ENCODE data around the gene MORN3. TPM values are rescaled to one million over a fixed set of nuclear protein-coding genes. Genes with fewer than 3 reads are reported as not detected.
"Not testable (repeated sequence)": the region's sequence is repeated elsewhere in the genome, so short reads cannot be mapped to it uniquely, and the experiment has no call there.

Gene MORN3
- total and polyA plus RNA-seq, 8 donors = under 0.01 to 0.87 (median 0.46) TPM; not detected in 3

GRCh38 chr12:121668750-121669520 lies 519 bp downstream of the MORN3 start:
- Histone ChIP-seq H3K27ac (no peak overlapping the region), H3K9me3 (no peaks in the 10 kb centered on the region), H3K4me3 (no peak overlapping the region), H3K27me3 (no peaks in the 10 kb centered on the region), H3K36me3 (no peaks in the 10 kb centered on the region), H3K4me1 (peaks cover 15 to 24% (median 18%) of the 10 kb centered on the region in 4 donors)
- intact Hi-C loops (cut with DNase I; ENCODE audit: low total_unique reads) = loop anchor here (10.0 kb wide), 1 partner anchor 174 kb away; no protein-coding TSS in a partner anchor
- DNase-seq = peak; percentile 39 to 83
- WGBS, 5 donors = 77 to 79% (median 79%) methylated on average over 17 to 18 of the region's 18 CpGs
- TF ChIP-seq CTCF (IDR thresholded peaks at IDR 0.05) (peak in 4 of 7 experiments; percentile 35 to 61 (median 46)), POLR2AphosphoS5 (IDR thresholded peaks at IDR 0.05) (no peak)

DNA sequence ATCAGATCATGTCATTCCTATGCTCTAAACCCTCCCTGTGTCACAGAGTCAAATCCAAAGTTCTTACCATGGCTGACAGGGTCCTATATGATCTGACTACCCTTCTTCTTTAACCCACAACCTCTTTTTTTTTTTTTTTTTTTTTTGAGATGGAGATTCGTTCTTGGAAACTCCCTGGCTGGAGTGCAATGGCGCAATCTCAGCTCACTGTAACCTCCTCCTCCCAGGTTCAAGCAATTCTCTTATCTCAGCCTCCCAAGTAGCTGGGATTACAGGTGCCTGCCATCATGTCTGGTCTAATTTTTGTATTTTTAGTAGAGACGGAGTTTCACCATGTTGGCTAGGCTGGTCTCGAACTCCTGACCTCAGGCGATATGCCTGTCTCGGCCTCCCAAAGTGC lies 2.6 kb downstream of the MORN3 start:
- not testable (repeated sequence) for H3K4me1 ChIP-seq, H3K27ac ChIP-seq, H3K4me3 ChIP-seq, H3K27me3 ChIP-seq, DNase-seq, H3K36me3 ChIP-seq, H3K9me3 ChIP-seq
- WGBS, 5 donors = 75 to 86% (median 81%) methylated on average over 6 of the region's 6 CpGs
- intact Hi-C loops (cut with DNase I; ENCODE audit: low total_unique reads) = loop anchor here (10.0 kb wide), 1 partner anchor 172 kb away; no protein-coding TSS in a partner anchor

DNA sequence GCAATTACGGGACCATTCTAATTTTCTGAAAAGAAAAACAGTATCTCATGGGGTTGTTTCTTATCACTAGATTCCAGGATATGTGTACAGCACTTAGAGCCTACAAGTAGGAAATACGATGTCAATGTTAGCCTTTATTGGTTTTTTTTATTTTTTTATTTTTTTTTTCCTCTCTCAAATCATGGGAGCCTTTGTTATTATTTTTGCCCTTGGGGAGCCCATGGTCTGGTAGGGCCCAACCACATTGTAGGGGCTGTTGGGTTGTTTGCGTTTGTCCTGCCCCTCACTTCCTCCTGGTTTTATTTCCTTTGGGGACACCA lies 5.9 kb downstream of the MORN3 start:
- TF ChIP-seq CTCF (IDR thresholded peaks at IDR 0.05) = no peak
- TF ChIP-seq POLR2A (IDR thresholded peaks at IDR 0.05) = no peak
- TF ChIP-seq POLR2AphosphoS5 (IDR thresholded peaks at IDR 0.05) = no peak
- TF ChIP-seq EP300 (IDR thresholded peaks at IDR 0.05) = no peak
- Histone ChIP-seq H3K36me3 (no peaks in the 10 kb centered on the region), H3K27ac (no peak overlapping the region), H3K9me3 (no peaks in the 10 kb centered on the region), H3K27me3 (no peaks in the 10 kb centered on the region), H3K4me3 (no peak overlapping the region), H3K4me1 (peaks cover 7 to 16% (median 9%) of the 10 kb centered on the region in 4 donors)
- 58 to 84% (median 62%) methylated on average over 3 of the region's 3 CpGs for WGBS, 5 donors
- intact Hi-C loops (cut with DNase I; ENCODE audit: low total_unique reads) = loop anchor here (10.0 kb wide), 1 partner anchor 169 kb away; no protein-coding TSS in a partner anchor
- no peak for DNase-seq

DNA sequence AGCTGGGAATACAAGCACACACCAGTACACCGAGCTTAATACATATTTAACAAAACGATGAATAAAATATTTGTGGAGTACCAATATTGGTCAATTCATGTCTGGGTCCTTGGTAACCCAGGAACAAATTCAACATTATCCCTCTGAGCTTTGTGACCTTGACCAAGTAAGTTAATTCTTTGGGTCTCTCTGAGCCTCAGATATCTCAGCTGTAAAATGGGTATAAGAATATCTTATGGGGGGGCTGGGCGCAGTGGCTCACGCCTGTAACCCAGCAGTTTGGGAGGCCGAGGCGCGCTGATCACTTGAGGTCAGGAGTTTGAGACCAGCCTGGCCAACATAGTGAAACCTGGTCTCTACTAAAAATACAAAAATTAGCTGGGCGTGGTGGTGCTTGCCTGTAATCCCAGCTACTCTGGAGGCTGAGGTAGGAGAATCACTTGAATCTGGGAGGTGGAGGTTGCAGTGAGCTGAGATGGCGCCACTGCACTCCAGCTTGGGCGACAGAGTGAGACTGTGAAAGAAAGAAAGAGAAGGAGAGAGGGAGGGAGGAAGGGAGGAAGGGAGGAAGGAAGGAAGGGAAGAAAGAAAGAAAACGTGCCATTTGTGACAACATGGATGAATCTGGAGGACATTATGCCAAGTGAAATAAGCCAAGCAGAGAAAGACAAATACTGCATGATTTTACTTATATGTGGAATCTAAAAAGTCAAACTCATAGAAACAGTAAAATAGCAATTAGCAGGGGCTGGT lies 7.9 kb downstream of the MORN3 start:
- H3K27me3 ChIP-seq, H3K27ac ChIP-seq, H3K36me3 ChIP-seq, H3K4me3 ChIP-seq, H3K9me3 ChIP-seq, DNase-seq: not testable (repeated sequence)
- peaks cover 7 to 20% (median 12%) of the 10 kb centered on the region in 4 donors for H3K4me1 ChIP-seq
- intact Hi-C loops (cut with DNase I; ENCODE audit: low total_unique reads) = loop anchor here (10.0 kb wide), 1 partner anchor 167 kb away; no protein-coding TSS in a partner anchor
- 87 to 91% (median 89%) methylated on average over 11 of the region's 11 CpGs for WGBS, 5 donors

- Histone ChIP-seq H3K36me3 (no peaks in the 10 kb centered on the region), H3K4me3 (no peak overlapping the region), H3K4me1 (peaks cover 7 to 20% (median 12%) of the 10 kb centered on the region in 4 donors), H3K27ac (no peak overlapping the region), H3K9me3 (no peaks in the 10 kb centered on the region), H3K27me3 (no peaks in the 10 kb centered on the region)
- WGBS, 5 donors = 86 to 94% (median 93%) methylated on average over 18 of the region's 18 CpGs
- DNase-seq = no peak
- TF ChIP-seq POLR2AphosphoS5 (IDR thresholded peaks at IDR 0.05) = no peak
- no peak for TF ChIP-seq POLR2A (IDR thresholded peaks at IDR 0.05)
- TF ChIP-seq CTCF (IDR thresholded peaks at IDR 0.05) = no peak
- no peak for TF ChIP-seq EP300 (IDR thresholded peaks at IDR 0.05)
- intact Hi-C loops (cut with DNase I; ENCODE audit: low total_unique reads) = no loop called here
Measured at GRCh38 chr12:121657305-121658008, 12.0 kb downstream of the MORN3 start.
